GM15510 (cell line): ENCODE measurements around the gene SPTBN5.

Experiments
- POLR2A ChIP-seq: IDR thresholded peaks from 3 replicates; pipeline ENCODE4 v1.6.1; 2011; ENCODE audit warnings: borderline replicate concordance; ENCODE audit not compliant: insufficient read length; ENCODE audit errors: extremely low read depth

The SPTBN5 gene

GRCh38 chr15:41917767-41918430, 24.0 kb upstream of the SPTBN5 start:
- TF ChIP-seq POLR2A = no peak

GRCh38 chr15:41915255-41915994, 21.6 kb upstream of the SPTBN5 start:
- no peak for TF ChIP-seq POLR2A

- no peak for TF ChIP-seq POLR2A
Measured at GRCh38 chr15:41914411-41914810, 20.6 kb upstream of the SPTBN5 start.

DNA sequence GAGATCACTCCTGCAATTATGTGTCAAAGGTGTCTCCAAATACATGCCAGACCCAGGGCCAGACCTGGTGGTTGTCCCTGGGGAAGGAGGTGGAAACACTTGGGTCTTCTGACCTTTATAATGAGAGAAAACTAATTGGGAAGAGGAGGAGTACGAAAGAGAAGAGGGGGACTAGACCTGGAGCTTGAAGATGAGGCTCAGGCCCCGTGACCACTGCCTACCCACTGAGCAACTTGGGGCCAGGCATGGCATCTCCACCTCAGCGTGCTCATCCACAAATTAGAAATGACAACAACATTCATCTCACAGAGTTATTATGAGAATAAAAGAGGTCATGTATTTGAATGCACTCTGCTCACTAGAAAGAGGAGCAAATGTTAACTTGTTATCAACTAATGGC, 19.4 kb upstream of the SPTBN5 start:
- TF ChIP-seq POLR2A = no peak

- no peak for TF ChIP-seq POLR2A
Measured at GRCh38 chr15:41911691-41912345, 18.0 kb upstream of the SPTBN5 start.

DNA sequence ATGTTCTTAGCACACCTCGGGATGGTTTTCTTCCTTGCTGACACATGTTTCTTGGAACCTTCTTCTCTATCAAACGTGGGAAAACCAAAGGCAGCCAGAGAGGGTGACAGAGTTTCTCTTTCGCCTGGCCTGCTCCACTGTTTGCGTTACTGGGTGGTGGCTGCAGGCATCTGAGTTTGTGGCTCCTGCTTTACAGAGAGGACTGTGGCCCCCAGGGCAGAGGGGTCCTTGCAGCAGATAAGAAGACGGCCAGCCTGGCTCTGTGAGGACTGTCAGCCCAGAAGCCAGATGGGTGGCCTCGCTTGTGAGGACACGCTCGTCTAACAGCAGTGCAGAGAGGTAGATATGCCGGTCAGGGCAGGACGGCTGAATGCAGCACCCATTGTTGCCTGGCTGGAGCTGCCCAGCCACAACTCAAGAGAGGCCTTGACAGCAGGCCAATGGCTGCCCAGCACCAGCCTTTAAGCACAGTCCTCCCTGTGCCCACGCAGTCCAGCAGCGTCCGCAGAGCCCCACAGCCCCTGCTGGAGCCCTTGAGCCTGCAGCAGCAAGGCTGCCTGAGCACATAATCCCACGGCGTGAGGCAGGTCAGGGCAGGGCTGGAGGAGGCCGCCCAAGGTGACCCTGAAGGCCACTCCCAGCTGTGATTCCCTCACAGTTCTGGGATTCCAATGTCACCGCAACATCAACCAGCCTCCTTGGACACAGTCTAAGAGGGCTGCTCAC, 15.0 kb upstream of the SPTBN5 start:
- no peak for TF ChIP-seq POLR2A

DNA sequence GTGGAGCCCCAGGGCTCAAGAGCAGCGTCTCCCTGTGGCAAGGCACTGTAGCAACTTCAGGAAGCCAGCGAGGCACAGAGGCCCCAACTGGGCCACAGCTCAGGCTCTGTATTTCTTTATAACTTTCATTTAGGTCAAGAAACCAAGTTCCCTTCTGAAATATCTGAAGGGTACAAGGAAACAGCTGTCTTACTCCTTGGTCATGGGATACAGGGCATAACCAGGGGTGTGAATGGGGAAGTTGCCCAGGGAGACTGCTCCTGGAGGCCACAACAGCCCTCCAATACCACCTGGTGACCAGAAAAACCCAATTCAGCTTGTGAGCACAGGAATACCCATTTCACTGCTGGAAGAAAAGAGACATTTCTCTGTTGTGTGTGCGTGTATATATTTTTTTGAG, 13.3 kb upstream of the SPTBN5 start:
- TF ChIP-seq POLR2A = no peak

- no peak for TF ChIP-seq POLR2A
Measured at GRCh38 chr15:41906608-41907007, 12.8 kb upstream of the SPTBN5 start.

DNA sequence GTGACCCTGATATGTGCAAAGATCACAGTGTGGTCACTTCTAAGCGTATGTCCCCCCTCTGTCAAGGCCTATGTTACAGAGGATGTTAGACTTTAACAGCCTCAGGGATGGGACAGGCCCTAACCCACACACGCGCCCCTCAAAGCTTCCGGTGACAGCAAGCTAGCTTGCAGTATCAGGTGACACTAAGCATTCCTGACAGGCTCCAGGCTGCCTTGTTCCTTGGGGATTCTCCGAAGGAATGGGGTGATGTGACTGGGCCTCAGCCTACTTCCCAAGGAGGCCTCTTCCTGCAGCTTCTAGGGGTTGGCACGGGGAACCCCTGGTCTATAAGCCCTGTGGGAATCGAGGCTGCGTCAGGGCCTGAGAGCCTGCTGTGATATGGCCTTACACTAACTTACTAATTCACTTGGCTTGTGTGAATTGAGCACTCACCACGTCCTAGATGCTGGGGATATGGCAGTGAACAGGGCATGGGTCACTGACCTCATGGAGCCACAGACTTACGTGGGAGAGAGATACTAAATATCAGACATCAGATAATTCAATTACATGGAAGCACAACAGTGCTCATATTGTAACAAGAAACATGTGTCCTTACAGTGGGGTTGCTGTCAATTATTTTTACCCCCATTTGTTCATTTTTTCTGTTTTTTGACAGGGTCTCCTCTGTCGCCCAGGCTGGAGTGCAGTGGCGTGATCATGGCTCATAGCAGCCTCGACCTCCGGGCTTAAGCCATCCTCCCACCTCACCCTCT, 11.4 kb upstream of the SPTBN5 start:
- TF ChIP-seq POLR2A = no peak

GRCh38 chr15:41904541-41905005, 10.7 kb upstream of the SPTBN5 start:
- TF ChIP-seq POLR2A = no peak

DNA sequence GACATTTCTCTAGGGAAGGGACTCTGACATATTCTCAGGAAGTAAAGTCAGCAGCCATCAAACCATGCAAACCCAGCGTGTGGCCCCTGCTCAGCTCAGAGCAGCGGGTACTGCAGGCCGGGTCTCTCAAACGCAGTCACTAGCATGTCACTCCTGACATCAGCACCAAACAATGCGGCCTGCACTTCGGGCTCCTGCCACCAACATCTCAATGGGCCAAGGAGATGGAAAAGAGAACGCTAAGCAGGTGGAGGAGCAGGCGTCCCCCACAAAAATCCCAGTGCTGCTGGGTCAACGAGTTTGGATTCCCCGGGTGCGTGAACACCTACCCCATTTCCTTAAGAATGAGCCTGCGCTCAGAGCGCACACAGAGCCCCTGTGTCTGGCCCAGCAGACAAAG, 9.9 kb upstream of the SPTBN5 start:
- no peak for TF ChIP-seq POLR2A

- TF ChIP-seq POLR2A = no peak
Measured at GRCh38 chr15:41901431-41901830, 7.6 kb upstream of the SPTBN5 start.

- TF ChIP-seq POLR2A = no peak
Measured at GRCh38 chr15:41900526-41901380, 6.9 kb upstream of the SPTBN5 start.
